Measurements from ENCODE around the gene COL9A3. TPM values are rescaled to one million over a fixed set of nuclear protein-coding genes. Genes with fewer than 3 reads are reported as not detected.

Gene COL9A3
- total RNA-seq, 1 donor: not detected

- Histone ChIP-seq H3K4me3 (ENCODE audit: insufficient read depth, low read length) (no peak overlapping the region), H3K79me2 (ENCODE audit: insufficient read depth, low read length) (no peaks in the 10 kb centered on the region), H3K27ac (ENCODE audit: low read depth, low read length) (no peak overlapping the region), H3K27me3 (ENCODE audit: insufficient read depth, low read length) (no peaks in the 10 kb centered on the region), H2AFZ (ENCODE audit: low read length) (no peak overlapping the region), H3K36me3 (ENCODE audit: insufficient read depth, low read length) (peaks cover 25% of the 10 kb centered on the region), H3K9me3 (ENCODE audit: low read depth, low read length) (no peaks in the 10 kb centered on the region), H4K20me1 (ENCODE audit: insufficient read depth, low read length) (peaks cover 2% of the 10 kb centered on the region), H3K4me2 (ENCODE audit: insufficient read depth, low read length) (no peak overlapping the region), H3K4me1 (ENCODE audit: insufficient read depth, low read length) (peaks cover 6% of the 10 kb centered on the region)
- no peak for TF ChIP-seq CTCF (IDR thresholded peaks at IDR 0.05; ENCODE audit: extremely low read depth, low read depth, low read length)
- DNase-seq (ENCODE audit: insufficient read length, low spot score, missing footprints): peak; percentile 36
Observed at GRCh38 chr20:62882426-62882825, 65.6 kb downstream of the COL9A3 start.

DNA sequence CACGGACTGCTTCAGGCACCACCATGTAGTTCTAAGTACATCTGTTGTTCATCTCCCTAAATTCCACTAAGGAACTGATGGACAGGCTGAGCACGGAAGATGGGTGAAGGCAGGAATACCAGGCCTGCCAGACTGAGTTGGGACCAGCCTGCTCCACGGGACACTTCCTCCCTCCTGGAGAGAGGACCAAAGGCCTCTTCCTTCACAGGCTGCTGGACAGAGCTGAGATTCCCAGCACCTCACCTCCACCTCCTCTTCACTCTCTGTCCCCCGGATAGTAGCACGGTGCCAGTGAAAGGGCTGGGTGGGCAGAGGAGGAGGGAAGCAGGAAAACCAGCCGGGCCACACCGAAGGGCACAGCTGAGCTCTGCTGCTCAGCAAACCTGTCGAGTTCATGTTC is 67.7 kb downstream of the COL9A3 start:
- Histone ChIP-seq H3K79me2 (ENCODE audit: insufficient read depth, low read length) (no peaks in the 10 kb centered on the region), H3K9me3 (ENCODE audit: low read depth, low read length) (no peaks in the 10 kb centered on the region), H3K4me1 (ENCODE audit: insufficient read depth, low read length) (peaks cover 17% of the 10 kb centered on the region), H3K27ac (ENCODE audit: low read depth, low read length) (no peak overlapping the region), H3K4me2 (ENCODE audit: insufficient read depth, low read length) (no peak overlapping the region), H4K20me1 (ENCODE audit: insufficient read depth, low read length) (peaks cover 10% of the 10 kb centered on the region), H2AFZ (ENCODE audit: low read length) (no peak overlapping the region), H3K4me3 (ENCODE audit: insufficient read depth, low read length) (no peak overlapping the region), H3K27me3 (ENCODE audit: insufficient read depth, low read length) (no peaks in the 10 kb centered on the region), H3K36me3 (ENCODE audit: insufficient read depth, low read length) (peaks cover 43% of the 10 kb centered on the region)
- peak; percentile 58 for DNase-seq (ENCODE audit: insufficient read length, low spot score, missing footprints)
- no peak for TF ChIP-seq CTCF (IDR thresholded peaks at IDR 0.05; ENCODE audit: extremely low read depth, low read depth, low read length)

GRCh38 chr20:62885046-62885895 is 68.4 kb downstream of the COL9A3 start:
- peak; percentile 62 for DNase-seq (ENCODE audit: insufficient read length, low spot score, missing footprints)
- H4K20me1 ChIP-seq (ENCODE audit: insufficient read depth, low read length): peaks cover 13% of the 10 kb centered on the region
- no peak overlapping the region for H2AFZ ChIP-seq (ENCODE audit: low read length)
- H3K79me2 ChIP-seq (ENCODE audit: insufficient read depth, low read length): no peaks in the 10 kb centered on the region
- peaks cover 50% of the 10 kb centered on the region for H3K36me3 ChIP-seq (ENCODE audit: insufficient read depth, low read length)
- H3K4me2 ChIP-seq (ENCODE audit: insufficient read depth, low read length): no peak overlapping the region
- H3K9me3 ChIP-seq (ENCODE audit: low read depth, low read length): no peaks in the 10 kb centered on the region
- H3K4me1 ChIP-seq (ENCODE audit: insufficient read depth, low read length): peaks cover 17% of the 10 kb centered on the region
- H3K27ac ChIP-seq (ENCODE audit: low read depth, low read length): no peak overlapping the region
- H3K27me3 ChIP-seq (ENCODE audit: insufficient read depth, low read length): no peaks in the 10 kb centered on the region
- H3K4me3 ChIP-seq (ENCODE audit: insufficient read depth, low read length): no peak overlapping the region
- TF ChIP-seq CTCF (IDR thresholded peaks at IDR 0.05; ENCODE audit: extremely low read depth, low read depth, low read length): no peak

DNA sequence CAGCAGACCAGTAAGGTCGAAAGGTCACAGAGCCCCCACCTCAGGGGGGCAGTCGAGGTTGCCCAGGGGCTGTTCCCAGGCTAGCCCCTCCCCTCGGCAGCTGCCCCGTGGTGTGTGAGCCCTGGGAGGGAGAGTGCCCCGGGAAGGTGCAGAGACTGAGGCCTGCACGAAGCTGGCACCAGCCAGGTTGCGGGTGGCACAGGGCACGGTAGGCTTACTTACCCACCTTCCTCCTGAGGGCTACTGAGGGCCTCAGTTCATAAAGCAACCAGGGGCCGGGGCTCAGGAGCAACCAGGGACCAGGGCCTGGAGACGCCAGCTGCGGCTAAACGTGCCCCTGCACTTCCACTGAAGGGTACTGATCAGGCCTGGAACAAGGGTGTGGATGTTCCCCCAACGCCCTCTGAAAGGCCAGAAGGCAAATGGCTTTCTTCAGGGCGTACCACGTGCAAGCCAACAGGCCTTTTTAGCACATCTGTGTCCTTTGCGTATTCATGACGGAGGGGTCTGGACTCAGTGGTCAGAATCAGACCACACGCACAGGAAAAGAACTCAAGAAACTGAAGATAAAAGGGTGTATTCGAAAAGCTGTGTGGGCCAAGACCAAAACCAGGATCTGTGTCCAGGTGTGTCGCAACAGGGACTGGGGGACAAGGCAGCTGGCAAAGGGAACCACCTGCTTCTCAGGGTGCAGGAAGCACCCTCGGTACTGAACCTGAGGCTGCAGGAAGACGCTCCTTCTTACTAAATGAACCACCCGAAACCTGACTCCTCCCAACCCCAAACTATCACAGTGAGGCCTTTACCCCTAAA is 69.3 kb downstream of the COL9A3 start:
- Histone ChIP-seq H3K27me3 (ENCODE audit: insufficient read depth, low read length) (no peaks in the 10 kb centered on the region), H2AFZ (ENCODE audit: low read length) (no peak overlapping the region), H3K36me3 (ENCODE audit: insufficient read depth, low read length) (peaks cover 52% of the 10 kb centered on the region), H4K20me1 (ENCODE audit: insufficient read depth, low read length) (peaks cover 13% of the 10 kb centered on the region), H3K4me1 (ENCODE audit: insufficient read depth, low read length) (peaks cover 17% of the 10 kb centered on the region), H3K4me2 (ENCODE audit: insufficient read depth, low read length) (no peak overlapping the region), H3K4me3 (ENCODE audit: insufficient read depth, low read length) (no peak overlapping the region), H3K27ac (ENCODE audit: low read depth, low read length) (no peak overlapping the region), H3K9me3 (ENCODE audit: low read depth, low read length) (no peaks in the 10 kb centered on the region), H3K79me2 (ENCODE audit: insufficient read depth, low read length) (no peaks in the 10 kb centered on the region)
- DNase-seq (ENCODE audit: insufficient read length, low spot score, missing footprints): peak; percentile 53
- no peak for TF ChIP-seq CTCF (IDR thresholded peaks at IDR 0.05; ENCODE audit: extremely low read depth, low read depth, low read length)
